ENCODE measurements around the gene ATXN3L.
"Not testable (repeated sequence)": the region's sequence is repeated elsewhere in the genome, so short reads cannot be mapped to it uniquely, and the experiment has no call there.

The ATXN3L gene

GRCh38 chrX:13307041-13307440, 12.8 kb downstream of the ATXN3L start:
- no peak for DNase-seq (ENCODE audit: low read depth in 1 of 2, low spot score in 1 of 2)

GRCh38 chrX:13305108-13305507, 14.7 kb downstream of the ATXN3L start:
- no peak for DNase-seq (ENCODE audit: low read depth in 1 of 2, low spot score in 1 of 2)

DNA sequence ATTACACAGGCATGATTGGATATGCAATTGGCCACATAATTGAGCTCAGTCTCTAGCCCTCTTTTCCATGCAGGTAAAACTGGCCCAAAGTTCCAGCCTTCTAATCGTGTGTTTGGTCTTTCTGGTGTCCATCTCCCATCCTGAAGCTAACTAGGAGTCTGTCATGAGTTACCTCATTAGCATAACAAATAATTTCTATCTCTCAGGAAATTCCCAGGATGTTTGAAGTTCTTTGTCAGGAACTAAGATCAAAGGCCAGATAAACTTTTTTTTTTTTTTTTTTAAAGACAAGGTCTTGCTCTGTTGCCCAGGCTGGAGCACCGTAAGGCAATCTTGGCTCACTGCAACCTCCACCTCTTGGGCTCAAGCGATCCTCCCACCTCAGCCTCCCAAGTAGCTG, 15.8 kb downstream of the ATXN3L start:
- no peak for DNase-seq (ENCODE audit: low read depth in 1 of 2, low spot score in 1 of 2)

GRCh38 chrX:13303248-13303647, 16.6 kb downstream of the ATXN3L start:
- not testable (repeated sequence) for DNase-seq (ENCODE audit: low read depth in 1 of 2, low spot score in 1 of 2)

- DNase-seq (ENCODE audit: low read depth in 1 of 2, low spot score in 1 of 2): no peak
Observed at GRCh38 chrX:13298836-13299235, 21.0 kb downstream of the ATXN3L start.

DNA sequence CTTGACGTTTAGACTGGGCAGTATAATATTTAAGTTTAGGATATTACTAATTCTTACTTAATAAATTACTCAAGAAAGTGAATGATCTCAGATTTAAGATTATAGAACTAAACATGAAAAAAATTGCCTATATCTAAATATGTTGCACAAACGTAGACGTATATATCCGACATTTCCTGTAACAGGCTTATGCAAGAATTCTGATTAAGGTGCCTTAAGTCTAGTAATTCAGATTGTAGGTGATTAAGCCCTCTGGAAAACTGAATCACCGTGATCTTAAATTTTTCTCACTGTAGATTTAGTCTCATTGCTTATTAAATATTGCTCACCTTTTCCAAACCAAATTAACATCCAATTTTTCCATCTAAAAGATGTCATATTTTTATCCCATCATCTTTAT, 24.0 kb downstream of the ATXN3L start:
- no peak for DNase-seq (ENCODE audit: low read depth in 1 of 2, low spot score in 1 of 2)

- no peak for DNase-seq (ENCODE audit: low read depth in 1 of 2, low spot score in 1 of 2)
Observed at GRCh38 chrX:13293700-13294099, 26.2 kb downstream of the ATXN3L start.

DNA sequence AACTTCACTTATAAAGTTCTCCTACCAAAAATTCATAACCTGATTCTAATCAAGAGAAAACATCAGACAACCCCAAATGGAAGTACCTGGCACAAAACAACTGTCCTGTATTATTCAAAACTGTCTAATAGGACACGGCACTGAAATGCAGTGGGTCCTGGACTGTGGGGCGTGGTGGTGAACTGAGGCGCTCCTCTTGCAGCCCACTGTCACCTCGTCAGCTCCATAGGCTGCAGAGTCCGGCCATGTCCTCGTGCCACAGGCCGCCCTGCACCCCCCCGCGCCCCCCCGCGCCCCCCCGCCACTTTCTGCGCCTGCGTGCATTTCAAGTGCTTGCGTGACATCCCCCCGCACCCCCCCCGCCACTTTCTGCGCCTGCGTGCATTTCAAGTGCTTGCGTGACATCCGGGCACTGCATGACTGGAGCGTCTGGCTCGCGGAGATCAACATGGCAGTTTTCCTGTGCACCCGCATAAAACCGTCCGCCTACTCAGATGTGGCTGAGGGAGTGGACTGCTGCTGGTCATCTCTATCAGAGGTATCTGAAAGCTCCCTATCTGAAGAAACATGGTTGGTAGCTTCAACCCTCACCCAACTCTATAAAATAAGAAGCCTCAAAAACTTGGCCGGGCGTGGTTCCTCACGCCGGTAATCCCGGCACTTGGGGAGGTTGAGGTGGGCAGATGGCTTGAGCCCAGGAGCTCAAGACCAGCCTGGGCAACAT, 28.8 kb downstream of the ATXN3L start:
- no peak for DNase-seq (ENCODE audit: low read depth in 1 of 2, low spot score in 1 of 2)

- no peak for DNase-seq (ENCODE audit: low read depth in 1 of 2, low spot score in 1 of 2)
Observed at GRCh38 chrX:13288671-13289070, 31.2 kb downstream of the ATXN3L start.

- DNase-seq (ENCODE audit: low read depth in 1 of 2, low spot score in 1 of 2): no peak
Observed at GRCh38 chrX:13287816-13288215, 32.0 kb downstream of the ATXN3L start.

GRCh38 chrX:13285693-13286092, 34.2 kb downstream of the ATXN3L start:
- no peak for DNase-seq (ENCODE audit: low read depth in 1 of 2, low spot score in 1 of 2)

GRCh38 chrX:13285229-13285628, 34.6 kb downstream of the ATXN3L start:
- no peak for DNase-seq (ENCODE audit: low read depth in 1 of 2, low spot score in 1 of 2)

DNA sequence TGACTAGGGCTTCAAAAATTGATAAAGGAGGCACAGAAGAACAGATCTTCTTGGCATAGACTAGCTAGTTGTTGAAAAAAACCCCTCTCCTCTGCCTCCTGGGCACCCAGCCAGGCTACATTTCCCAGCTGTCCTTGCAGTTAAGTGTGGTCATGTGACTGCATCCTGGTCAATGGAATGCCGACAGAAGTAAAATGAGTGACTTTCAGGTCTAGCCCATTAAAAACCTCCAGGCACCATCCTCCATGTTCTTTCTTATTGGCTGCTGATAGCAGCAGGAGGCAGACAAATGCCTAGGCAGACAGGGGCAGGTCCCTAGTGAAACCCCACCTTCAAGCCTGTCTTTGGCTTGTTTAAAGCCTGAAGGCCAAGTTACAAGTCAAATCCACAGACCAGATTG, 35.3 kb downstream of the ATXN3L start:
- no peak for DNase-seq (ENCODE audit: low read depth in 1 of 2, low spot score in 1 of 2)

GRCh38 chrX:13283950-13284546, 35.8 kb downstream of the ATXN3L start:
- no peak for DNase-seq (ENCODE audit: low read depth in 1 of 2, low spot score in 1 of 2)

DNA sequence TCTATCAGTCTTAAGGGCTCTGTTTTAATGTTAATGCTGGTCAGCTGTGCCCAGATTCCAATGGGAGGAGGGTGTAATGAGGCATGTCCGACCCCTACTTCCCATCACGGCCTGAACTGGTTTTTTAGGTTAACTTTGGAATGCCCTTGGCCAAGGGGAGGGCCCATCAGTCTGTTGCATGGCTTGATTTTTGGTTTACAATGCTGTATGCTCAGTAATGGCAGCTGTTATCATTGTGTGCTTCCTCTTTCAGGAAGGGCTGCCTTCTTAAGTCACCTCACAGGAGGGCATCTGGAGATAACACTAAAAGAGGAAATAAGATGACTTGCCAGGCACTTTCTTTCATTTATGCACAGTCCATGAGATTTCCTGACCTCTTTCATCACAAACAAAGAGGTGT, 36.3 kb downstream of the ATXN3L start:
- no peak for DNase-seq (ENCODE audit: low read depth in 1 of 2, low spot score in 1 of 2)

- no peak for DNase-seq (ENCODE audit: low read depth in 1 of 2, low spot score in 1 of 2)
Observed at GRCh38 chrX:13281289-13281688, 38.6 kb downstream of the ATXN3L start.

DNA sequence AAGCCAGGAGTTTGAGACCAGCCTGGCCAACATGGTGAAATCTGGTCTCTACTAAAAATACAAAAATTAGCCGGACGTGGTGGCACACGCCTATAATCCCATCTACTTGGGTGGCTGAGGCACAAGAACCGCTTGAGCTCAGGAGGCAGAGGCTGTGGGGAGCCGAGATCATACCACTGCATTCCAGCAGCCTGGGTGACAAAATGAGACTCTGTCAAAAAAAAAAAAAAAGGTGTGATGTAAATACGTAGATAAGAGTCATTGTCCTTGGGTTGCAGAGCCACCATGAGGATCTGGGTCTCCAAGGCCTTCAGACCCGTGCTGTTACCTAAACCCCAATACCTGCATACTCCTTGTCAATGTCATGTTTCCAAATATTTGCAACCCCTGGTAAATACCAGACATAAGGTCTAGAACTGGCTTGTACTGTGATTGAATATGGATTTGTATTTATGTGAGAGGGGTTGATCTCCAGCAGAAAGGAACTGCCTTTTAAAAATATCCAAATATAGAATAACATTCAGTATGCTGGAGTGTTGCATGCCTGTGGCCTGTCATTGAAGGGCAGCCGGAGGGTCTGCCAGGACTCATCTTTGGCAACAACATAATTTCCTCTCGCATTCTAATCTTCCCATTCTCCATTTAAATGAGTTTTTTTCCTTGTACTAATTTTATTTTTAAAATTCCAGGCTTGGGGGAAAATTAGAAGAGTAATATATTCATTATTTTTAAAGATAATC, 40.4 kb downstream of the ATXN3L start:
- no peak for DNase-seq (ENCODE audit: low read depth in 1 of 2, low spot score in 1 of 2)

GRCh38 chrX:13277539-13277938, 42.3 kb downstream of the ATXN3L start:
- no peak for DNase-seq (ENCODE audit: low read depth in 1 of 2, low spot score in 1 of 2)

DNA sequence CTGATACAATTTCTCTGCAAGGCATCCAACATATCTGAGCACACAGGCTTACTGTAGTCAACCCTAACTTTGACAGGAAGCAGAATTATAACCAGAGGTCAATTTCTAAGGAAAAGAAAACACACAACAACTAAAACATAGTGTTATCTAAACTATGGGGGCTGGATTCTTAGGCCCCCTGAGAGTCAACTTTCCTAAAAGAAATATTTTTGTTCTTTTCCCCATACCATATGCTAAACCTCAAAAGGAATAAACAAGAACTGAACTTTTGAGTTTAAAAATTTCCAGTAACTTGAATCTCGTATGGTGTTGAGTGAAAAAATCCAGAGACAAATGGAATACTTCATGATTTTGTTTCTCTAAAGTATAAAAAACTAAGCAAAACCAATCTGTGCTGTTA, 42.9 kb downstream of the ATXN3L start:
- no peak for DNase-seq (ENCODE audit: low read depth in 1 of 2, low spot score in 1 of 2)

DNA sequence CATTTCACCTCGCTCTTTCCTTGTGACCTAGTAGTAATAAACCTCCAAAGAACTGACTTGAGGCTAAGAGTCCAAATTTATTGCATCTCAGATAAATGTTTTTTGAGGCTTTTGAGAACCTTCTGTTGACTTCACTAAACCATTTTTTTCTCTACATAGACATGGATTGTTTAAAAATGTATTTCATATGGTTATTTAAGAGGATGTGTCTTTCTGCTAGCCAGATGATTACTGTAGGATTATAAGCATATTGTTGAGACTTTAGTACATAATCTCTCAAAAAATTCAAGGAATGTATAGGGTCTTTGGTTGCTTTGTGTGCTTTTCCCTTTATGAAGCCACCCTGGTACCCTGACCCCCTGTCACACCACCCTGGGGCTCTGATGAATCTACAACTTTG, 44.8 kb downstream of the ATXN3L start:
- no peak for DNase-seq (ENCODE audit: low read depth in 1 of 2, low spot score in 1 of 2)

DNA sequence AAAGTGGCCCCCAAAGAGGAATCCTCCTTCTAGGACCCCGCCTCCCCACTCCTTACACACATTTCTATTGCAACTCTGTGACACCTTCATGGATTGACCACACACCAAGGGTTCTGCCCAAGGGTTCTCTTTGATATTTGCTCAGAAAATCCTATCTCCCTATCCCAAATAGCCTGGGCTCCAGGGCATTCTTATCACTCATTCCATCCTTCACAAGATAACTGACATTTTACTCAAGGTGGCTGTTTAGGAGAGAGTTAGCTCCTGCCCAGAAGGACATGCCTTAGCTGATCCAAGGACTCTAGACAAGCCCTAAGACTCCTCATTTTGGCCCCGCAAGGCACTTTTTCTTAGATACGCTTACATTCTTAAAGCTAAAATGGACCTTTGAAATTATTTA, 47.4 kb downstream of the ATXN3L start:
- no peak for DNase-seq (ENCODE audit: low read depth in 1 of 2, low spot score in 1 of 2)

DNA sequence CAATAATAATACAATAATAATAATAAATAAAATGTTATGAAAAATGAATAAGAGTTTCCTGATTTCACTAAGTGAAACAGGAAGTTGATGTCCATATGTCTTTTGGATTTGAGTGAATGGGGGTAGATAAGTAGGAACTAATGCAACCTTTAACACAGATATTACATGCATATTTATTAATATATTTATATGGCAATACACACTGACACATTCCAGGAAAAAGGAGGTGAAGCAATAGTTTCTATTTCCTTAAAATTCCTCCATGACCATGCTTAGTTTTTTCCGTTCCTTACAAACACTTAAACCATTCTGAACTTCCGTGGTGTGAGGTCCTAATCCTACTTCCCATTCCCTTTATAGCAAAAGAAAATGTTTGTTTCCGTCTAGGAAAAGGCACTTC, 48.3 kb downstream of the ATXN3L start:
- no peak for DNase-seq (ENCODE audit: low read depth in 1 of 2, low spot score in 1 of 2)

Data from activated CD4-positive, alpha-beta T cell treated with anti-CD3 and anti-CD28 coated beads, Interleukin-2, amount 50 U/mL, for 24 hours (primary cell).